Stimulated activated CD8-positive, alpha-beta memory T cell treated with anti-CD3 and anti-CD28 coated beads, Interleukin-4, amount 100 ng/mL, for 1 hour (primary cell): ENCODE results near the gene LCAT.

Experiments used
- DNase-seq, 2 donors: peaks; one replicate each; pipeline ENCODE4 v3.0.0-alpha.2; 2020; ENCODE audit warnings: low read depth in 2 of 2, low spot score in 1 of 2

LCAT gene

GRCh38 chr16:67968400-67969253 is 24.7 kb upstream of the LCAT start, which contains the start of gene SLC12A4:
SLC12A4 (minus strand) TSS chr16:67968637; CDS start chr16:67968553, 84 bp downstream.
- peak; percentile 51 to 69 for DNase-seq

DNA sequence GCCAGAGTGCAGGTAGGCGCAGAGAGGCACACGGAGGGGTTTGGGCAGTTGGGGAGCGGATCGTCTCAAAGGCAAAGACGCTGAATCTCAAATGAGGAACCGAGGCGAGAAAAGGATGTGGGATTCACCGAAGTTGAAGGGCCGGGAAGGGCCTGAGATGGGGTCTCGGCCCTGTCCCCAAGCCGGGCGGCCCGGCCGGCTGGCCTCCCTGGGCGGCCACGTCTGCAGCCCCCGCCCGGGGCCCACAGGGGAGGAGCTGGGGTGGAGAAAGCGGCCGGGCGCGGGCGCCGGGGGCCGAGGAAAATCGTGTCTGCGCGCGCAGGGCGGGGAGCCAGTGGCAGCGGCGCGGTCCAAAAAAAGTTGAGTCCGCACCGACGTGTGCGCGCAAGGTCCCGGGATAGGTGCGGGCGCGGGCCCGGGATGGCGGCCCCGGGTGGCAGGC is 24.1 kb upstream of the LCAT start:
- no peak for DNase-seq

- DNase-seq, result no peak
Measured at GRCh38 chr16:67967183-67967957, 23.4 kb upstream of the LCAT start.

DNA sequence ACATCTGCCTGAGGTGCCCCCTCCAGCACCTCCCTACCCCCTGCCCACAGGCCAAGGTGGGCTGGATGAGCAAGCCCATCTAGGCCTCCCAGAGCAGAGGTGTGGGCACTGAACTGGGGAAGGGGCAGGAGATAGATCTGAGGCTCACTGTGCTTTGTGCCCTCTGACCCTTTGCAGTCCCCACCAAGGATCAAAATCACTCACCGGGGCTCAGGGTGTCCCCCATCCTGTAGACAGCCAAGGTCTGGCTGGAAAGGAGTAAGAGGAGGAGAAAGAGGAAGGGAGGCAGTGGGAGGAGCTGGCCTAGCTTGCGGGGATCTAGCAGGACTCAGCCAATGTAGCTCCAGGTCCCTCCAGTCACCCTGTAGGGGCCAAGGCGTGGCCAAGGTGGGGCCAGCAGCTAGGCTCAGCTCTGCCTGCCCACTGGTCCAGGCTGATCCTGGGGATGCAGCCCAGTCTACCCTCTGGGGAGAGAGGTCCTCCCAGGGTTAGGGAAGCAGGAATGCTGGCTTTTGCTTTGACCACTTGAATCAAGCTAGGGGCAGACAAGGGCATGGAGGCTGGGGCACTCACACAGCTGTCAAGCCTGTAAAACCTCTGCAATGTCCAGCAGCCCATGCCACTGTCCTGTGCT is 22.7 kb upstream of the LCAT start:
- no peak for DNase-seq

GRCh38 chr16:67965668-67966548 is 22.0 kb upstream of the LCAT start:
- DNase-seq, result no peak

GRCh38 chr16:67964477-67965131 is 20.7 kb upstream of the LCAT start:
- no peak for DNase-seq

GRCh38 chr16:67963662-67964321 is 19.9 kb upstream of the LCAT start:
- no peak for DNase-seq

DNA sequence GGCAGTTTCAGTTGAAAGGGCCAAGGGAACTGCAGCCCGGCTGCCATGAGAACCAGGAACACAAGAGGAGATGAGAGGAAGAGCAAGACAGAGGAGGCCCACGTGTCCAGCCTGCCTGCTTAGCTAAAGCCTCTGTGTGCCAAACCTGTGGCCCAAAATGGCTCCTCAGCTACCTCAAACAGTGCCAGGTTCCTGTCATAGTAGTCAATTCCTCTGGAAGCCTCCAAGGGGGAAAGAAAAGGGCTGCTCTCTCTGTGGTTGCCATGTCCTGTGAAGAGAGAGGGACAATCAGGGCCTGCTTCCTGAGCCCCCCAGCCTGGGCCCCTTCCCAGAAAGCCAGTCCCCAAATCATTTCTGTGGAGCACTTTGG is 19.4 kb upstream of the LCAT start:
- no peak for DNase-seq

GRCh38 chr16:67962135-67962534 is 18.2 kb upstream of the LCAT start:
- no peak for DNase-seq

DNA sequence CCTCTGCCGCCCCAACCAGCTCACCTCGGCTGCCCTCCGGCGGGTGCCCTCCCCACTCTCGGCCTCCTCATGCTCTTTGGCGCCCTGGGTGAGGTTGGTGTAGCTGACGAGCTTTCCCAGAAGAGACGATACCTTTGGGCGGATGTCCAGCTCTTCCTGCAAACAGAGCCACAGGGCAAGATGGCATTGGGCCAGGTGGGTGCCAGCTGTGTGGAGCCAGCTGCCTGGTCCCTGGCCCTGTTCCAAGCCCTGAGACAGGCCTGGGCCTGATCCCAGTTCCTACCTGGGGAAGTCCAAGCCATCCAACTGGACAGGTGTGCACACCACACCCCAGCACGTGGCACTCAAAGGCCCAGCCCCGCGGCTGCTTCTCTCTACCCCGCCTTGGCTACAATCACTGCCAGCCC is 17.6 kb upstream of the LCAT start:
- no peak for DNase-seq

GRCh38 chr16:67959536-67960329 is 15.8 kb upstream of the LCAT start:
- no peak for DNase-seq

DNA sequence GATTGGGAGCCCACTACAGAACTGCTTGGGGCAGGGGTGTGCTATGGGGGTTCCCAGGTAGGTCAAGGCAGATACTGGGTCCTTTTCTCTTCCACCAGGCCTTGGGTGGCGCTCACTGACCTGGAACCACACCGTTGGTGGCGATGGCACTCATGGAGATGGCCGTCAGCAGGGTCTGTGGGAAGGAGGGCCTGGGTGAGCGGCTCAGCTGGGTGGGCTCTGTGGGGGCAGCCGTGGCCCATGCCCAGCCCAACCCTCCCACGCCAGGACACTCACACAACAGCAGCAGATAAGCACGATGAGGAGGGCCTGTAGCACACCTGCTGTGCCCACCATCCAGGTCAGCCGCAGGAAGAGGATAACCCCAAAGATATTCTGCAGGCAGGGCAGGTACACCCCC is 13.7 kb upstream of the LCAT start:
- DNase-seq, result no peak

DNA sequence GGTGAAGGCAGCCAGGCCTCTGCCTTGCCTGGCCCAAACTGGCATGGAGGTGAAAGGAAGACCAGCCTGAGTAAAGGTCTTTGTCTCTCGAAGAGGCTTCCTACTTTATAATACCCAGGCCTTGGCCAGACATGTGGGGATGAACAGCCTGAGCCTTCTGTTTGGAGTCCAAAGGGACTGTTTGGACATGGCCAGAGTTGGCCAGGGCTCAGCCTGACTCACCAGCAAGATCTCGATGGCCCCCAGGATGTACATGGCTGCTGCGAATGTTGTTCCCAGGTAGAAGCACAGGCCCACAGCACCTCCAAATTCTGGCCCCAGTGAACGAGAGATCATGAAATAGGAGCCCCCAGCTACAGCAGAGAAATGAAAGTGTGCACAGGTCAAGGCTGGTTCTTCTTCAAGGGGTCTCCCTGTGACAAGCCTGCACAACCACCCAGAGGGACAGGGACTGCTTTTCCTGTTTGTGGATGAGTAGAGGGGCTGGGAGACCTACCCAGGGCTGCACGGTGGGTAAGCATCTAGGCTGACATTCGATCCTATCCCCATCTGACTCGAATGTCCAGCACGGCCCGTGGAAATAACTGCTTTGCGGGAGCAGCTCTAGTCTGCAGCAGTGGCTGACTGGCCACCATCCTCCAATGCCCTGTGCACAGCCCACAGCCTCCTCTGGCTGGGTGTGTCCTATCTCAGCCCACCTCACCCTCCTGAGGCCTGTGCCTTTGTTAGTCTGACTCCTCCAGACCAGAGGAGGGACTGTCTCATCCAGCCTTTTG is 10.7 kb upstream of the LCAT start:
- no peak for DNase-seq

GRCh38 chr16:67953641-67954375 is 9.9 kb upstream of the LCAT start:
- DNase-seq, result no peak

- DNase-seq, result no peak
Measured at GRCh38 chr16:67951485-67951884, 7.6 kb upstream of the LCAT start.

DNA sequence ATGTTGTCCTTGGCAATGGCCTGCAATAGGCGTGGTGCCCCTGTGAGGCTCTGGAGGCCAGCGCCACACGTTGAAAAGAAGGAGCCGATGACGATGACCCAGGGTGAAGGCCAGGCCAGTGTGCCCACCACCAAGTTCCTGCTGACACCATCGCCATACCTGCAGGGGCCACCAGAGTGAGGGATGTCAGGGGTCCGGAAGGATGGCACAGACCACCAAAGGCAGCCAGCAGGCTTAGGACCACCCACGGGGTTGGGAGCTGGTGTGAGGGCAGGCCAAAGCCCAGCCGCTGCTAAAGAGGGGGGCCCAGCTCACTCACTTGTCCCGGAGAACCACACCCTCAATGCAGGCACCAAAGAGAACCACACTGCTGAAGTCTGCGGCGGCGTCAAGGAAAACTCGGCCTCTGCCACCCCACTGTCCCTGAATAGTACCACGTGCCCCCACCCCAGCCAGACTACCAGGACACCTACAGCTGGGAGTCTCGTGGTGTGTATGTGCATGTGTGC is 6.5 kb upstream of the LCAT start:
- no peak for DNase-seq

DNA sequence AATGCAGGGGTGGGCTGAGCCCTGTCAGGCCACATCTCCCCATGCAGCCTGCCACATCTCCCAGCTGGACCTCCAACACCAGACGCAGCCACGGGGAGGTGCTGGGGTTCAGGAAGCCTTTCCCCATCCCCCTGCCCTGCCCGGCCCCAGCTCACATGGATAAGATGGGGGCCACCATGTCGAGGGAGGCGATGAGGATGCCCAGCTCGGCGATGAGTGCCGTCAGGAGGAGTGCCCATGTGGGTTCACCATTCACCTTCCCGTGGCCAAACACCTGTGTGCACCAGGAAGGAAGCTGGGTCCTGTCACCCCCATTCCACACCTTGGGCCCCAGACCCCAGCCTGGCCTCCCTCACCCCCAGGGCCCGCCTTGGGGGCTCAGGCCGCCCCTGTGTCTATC is 5.7 kb upstream of the LCAT start:
- DNase-seq, result no peak
